ENCODE data around the gene RSAD1. TPM values are rescaled to one million over a fixed set of nuclear protein-coding genes. Genes with fewer than 3 reads are reported as not detected.

RSAD1 gene
- total RNA-seq, 1 experiment from 2014 or later = 51.1 TPM

- no peak for TF ChIP-seq CTCF (IDR thresholded peaks at IDR 0.05; ENCODE audit: unreplicated experiment)
- BruUV-seq (replicated peaks) = no TSS peak
- H3K4me1 Mint-ChIP-seq (ENCODE audit: low read depth, unreplicated experiment) = peaks cover 30% of the 10 kb centered on the region
- H3K9me3 Mint-ChIP-seq (ENCODE audit: low read depth, unreplicated experiment) = no peaks in the 10 kb centered on the region
- H3K27me3 Mint-ChIP-seq (ENCODE audit: unreplicated experiment) = no peaks in the 10 kb centered on the region
- no peak overlapping the region for H3K4me3 Mint-ChIP-seq (ENCODE audit: low read depth, unreplicated experiment)
- CTCF ChIA-PET = interaction anchor here (1.0 to 1.3 kb wide), 2 partner anchors 17 to 58 kb away, joined by 3 read pairs; no protein-coding TSS in a partner anchor
- DNase-seq = no peak
- H3K27ac Mint-ChIP-seq (ENCODE audit: unreplicated experiment) = no peak overlapping the region
- intact Hi-C loops (cut with micrococcal nuclease; ENCODE audit: unreplicated experiment) = no loop called here
- H3K36me3 Mint-ChIP-seq (ENCODE audit: insufficient read depth, unreplicated experiment) = peaks cover 21% of the 10 kb centered on the region
Measured at GRCh38 chr17:50484386-50485155, 5.9 kb downstream of the RSAD1 start.

GRCh38 chr17:50487213-50488096, 8.8 kb downstream of the RSAD1 start:
- BruUV-seq (replicated peaks) = no TSS peak
- Mint-ChIP-seq H3K4me3 (ENCODE audit: low read depth, unreplicated experiment) (no peak overlapping the region), H3K27ac (ENCODE audit: unreplicated experiment) (no peak overlapping the region)

GRCh38 chr17:50488880-50489279, 10.2 kb downstream of the RSAD1 start:
- TF ChIP-seq CTCF (IDR thresholded peaks at IDR 0.05; ENCODE audit: unreplicated experiment) = no peak
- Mint-ChIP-seq H3K36me3 (ENCODE audit: insufficient read depth, unreplicated experiment) (peaks cover 4% of the 10 kb centered on the region), H3K4me3 (ENCODE audit: low read depth, unreplicated experiment) (no peak overlapping the region), H3K27ac (ENCODE audit: unreplicated experiment) (no peak overlapping the region), H3K9me3 (ENCODE audit: low read depth, unreplicated experiment) (no peaks in the 10 kb centered on the region), H3K4me1 (ENCODE audit: low read depth, unreplicated experiment) (no peaks in the 10 kb centered on the region), H3K27me3 (ENCODE audit: unreplicated experiment) (no peaks in the 10 kb centered on the region)
- no TSS peak for BruUV-seq (replicated peaks)
- intact Hi-C loops (cut with micrococcal nuclease; ENCODE audit: unreplicated experiment) = no loop called here
- CTCF ChIA-PET = interaction anchor here (0.6 kb wide), 1 partner anchor 610 kb away, joined by 8 read pairs; no protein-coding TSS in a partner anchor
- no peak for DNase-seq

More at GRCh38 chr17:50487213-50488096, 8.8 kb downstream of the RSAD1 start:
- no peaks in the 10 kb centered on the region for H3K27me3 Mint-ChIP-seq (ENCODE audit: unreplicated experiment)
- H3K4me1 Mint-ChIP-seq (ENCODE audit: low read depth, unreplicated experiment) = peaks cover 8% of the 10 kb centered on the region
- CTCF ChIA-PET = interaction anchor here (0.6 to 1.4 kb wide), 4 partner anchors 18 to 1278 kb away, joined by 3 to 5 read pairs (median 3); no protein-coding TSS in a partner anchor
- H3K36me3 Mint-ChIP-seq (ENCODE audit: insufficient read depth, unreplicated experiment) = peaks cover 13% of the 10 kb centered on the region
- no peak for TF ChIP-seq CTCF (IDR thresholded peaks at IDR 0.05; ENCODE audit: unreplicated experiment)
- intact Hi-C loops (cut with micrococcal nuclease; ENCODE audit: unreplicated experiment) = no loop called here
- DNase-seq = no peak
- no peaks in the 10 kb centered on the region for H3K9me3 Mint-ChIP-seq (ENCODE audit: low read depth, unreplicated experiment)

GRCh38 chr17:50491505-50491904, 12.8 kb downstream of the RSAD1 start:
- Mint-ChIP-seq H3K4me1 (ENCODE audit: low read depth, unreplicated experiment) (no peaks in the 10 kb centered on the region), H3K36me3 (ENCODE audit: insufficient read depth, unreplicated experiment) (no peaks in the 10 kb centered on the region), H3K9me3 (ENCODE audit: low read depth, unreplicated experiment) (no peaks in the 10 kb centered on the region), H3K27ac (ENCODE audit: unreplicated experiment) (no peak overlapping the region), H3K27me3 (ENCODE audit: unreplicated experiment) (no peaks in the 10 kb centered on the region), H3K4me3 (ENCODE audit: low read depth, unreplicated experiment) (no peak overlapping the region)
- CTCF ChIA-PET = no interaction called here
- DNase-seq = no peak
- intact Hi-C loops (cut with micrococcal nuclease; ENCODE audit: unreplicated experiment) = no loop called here
- no peak for TF ChIP-seq CTCF (IDR thresholded peaks at IDR 0.05; ENCODE audit: unreplicated experiment)
- no TSS peak for BruUV-seq (replicated peaks)
